Activated T-helper 9 cell treated with anti-CD3 and anti-CD28 coated beads, Interleukin-2, amount 50 U/mL, for 16 hours (primary cell): Measurements from ENCODE around the gene FDXACB1.
A peak's percentile ranks its signal among the peaks of the same experiment; 100 is the strongest.
"Not testable (repeated sequence)": the region's sequence is repeated elsewhere in the genome, so short reads cannot be mapped to it uniquely, and the experiment has no call there.

Source experiments
- DNase-seq: peaks from one replicate; pipeline ENCODE4 v3.0.0-alpha.2; 2020; ENCODE audit warnings: low read depth

The FDXACB1 gene

GRCh38 chr11:111908639-111909305 lies 29.8 kb upstream of the FDXACB1 start:
- DNase-seq: no peak

GRCh38 chr11:111906680-111907079 lies 27.7 kb upstream of the FDXACB1 start:
- DNase-seq: no peak

GRCh38 chr11:111905411-111905810 lies 26.4 kb upstream of the FDXACB1 start:
- no peak for DNase-seq

- DNase-seq: no peak
Measured at GRCh38 chr11:111886844-111887243, 7.9 kb upstream of the FDXACB1 start.

- no peak for DNase-seq
Measured at GRCh38 chr11:111886032-111886431, 7.1 kb upstream of the FDXACB1 start.

- not testable (repeated sequence) for DNase-seq
Measured at GRCh38 chr11:111885053-111885452, 6.1 kb upstream of the FDXACB1 start.

GRCh38 chr11:111882202-111882601 lies 3.2 kb upstream of the FDXACB1 start:
- no peak for DNase-seq

GRCh38 chr11:111879637-111879960 lies 634 bp upstream of the FDXACB1 start:
- DNase-seq: no peak

GRCh38 chr11:111878385-111878848 lies 548 bp downstream of the FDXACB1 start:
- DNase-seq: no peak

- DNase-seq: no peak
Measured at GRCh38 chr11:111871693-111872161, 7.2 kb downstream of the FDXACB1 start.

- DNase-seq: peak; percentile 77
Measured at GRCh38 chr11:111870886-111871692, 7.9 kb downstream of the FDXACB1 start, which contains the start of gene ALG9. TSS of gene ALG9 (minus strand) at chr11:111871581. CDS start at chr11:111871482, 99 bp downstream.

GRCh38 chr11:111870522-111870885 lies 8.5 kb downstream of the FDXACB1 start:
- DNase-seq: no peak

- no peak for DNase-seq
Measured at GRCh38 chr11:111870113-111870512, 8.9 kb downstream of the FDXACB1 start.

- DNase-seq: no peak
Measured at GRCh38 chr11:111860257-111860656, 18.7 kb downstream of the FDXACB1 start.

GRCh38 chr11:111855506-111855905 lies 23.5 kb downstream of the FDXACB1 start:
- DNase-seq: no peak

- no peak for DNase-seq
Measured at GRCh38 chr11:111852103-111852502, 26.9 kb downstream of the FDXACB1 start.

GRCh38 chr11:111851636-111852035 lies 27.3 kb downstream of the FDXACB1 start:
- no peak for DNase-seq

GRCh38 chr11:111851067-111851466 lies 27.9 kb downstream of the FDXACB1 start:
- DNase-seq: no peak

- DNase-seq: no peak
Measured at GRCh38 chr11:111849631-111850030, 29.3 kb downstream of the FDXACB1 start.

- no peak for DNase-seq
Measured at GRCh38 chr11:111846636-111847035, 32.3 kb downstream of the FDXACB1 start.

- DNase-seq: no peak
Measured at GRCh38 chr11:111846063-111846462, 32.9 kb downstream of the FDXACB1 start.

- DNase-seq: no peak
Measured at GRCh38 chr11:111845276-111846028, 33.5 kb downstream of the FDXACB1 start.

GRCh38 chr11:111843661-111844060 lies 35.3 kb downstream of the FDXACB1 start:
- DNase-seq: no peak
